Adipocyte (in vitro differentiated cells): ENCODE measurements around the gene OBSCN.

ENCODE experiments used
- DNase-seq: peaks from one replicate; pipeline ENCODE4 v3.0.0-alpha.2; 2015; ENCODE audit warnings: low read depth
- H3K27me3 ChIP-seq: replicated peaks from 2 replicates; pipeline ENCODE4 v1.7.0; 2013; ENCODE audit warnings: mild to moderate bottlenecking, low read length, moderate library complexity; ENCODE audit not compliant: control insufficient read depth, insufficient read depth
- H3K36me3 ChIP-seq: 2 replicates; pipeline ENCODE4 v1.7.0; 2013; ENCODE audit warnings: low read length, mild to moderate bottlenecking, moderate library complexity; ENCODE audit not compliant: control insufficient read depth, insufficient read depth, severe bottlenecking
- H3K4me1 ChIP-seq: 2 replicates; pipeline ENCODE4 v1.7.0; 2013; ENCODE audit warnings: mild to moderate bottlenecking, low read length, moderate library complexity; ENCODE audit not compliant: control insufficient read depth, insufficient read depth
- H3K4me3 ChIP-seq: 2 replicates; pipeline ENCODE4 v1.7.0; 2013; ENCODE audit warnings: mild to moderate bottlenecking, low read length, moderate library complexity
- H3K9ac ChIP-seq: 2 replicates; pipeline ENCODE4 v1.7.0; 2013; ENCODE audit warnings: mild to moderate bottlenecking, low read length, moderate library complexity
- H3K9me3 ChIP-seq: 2 replicates; pipeline ENCODE4 v1.7.0; 2013; ENCODE audit warnings: mild to moderate bottlenecking, low read length, moderate library complexity; ENCODE audit not compliant: control insufficient read depth

The OBSCN gene

DNA sequence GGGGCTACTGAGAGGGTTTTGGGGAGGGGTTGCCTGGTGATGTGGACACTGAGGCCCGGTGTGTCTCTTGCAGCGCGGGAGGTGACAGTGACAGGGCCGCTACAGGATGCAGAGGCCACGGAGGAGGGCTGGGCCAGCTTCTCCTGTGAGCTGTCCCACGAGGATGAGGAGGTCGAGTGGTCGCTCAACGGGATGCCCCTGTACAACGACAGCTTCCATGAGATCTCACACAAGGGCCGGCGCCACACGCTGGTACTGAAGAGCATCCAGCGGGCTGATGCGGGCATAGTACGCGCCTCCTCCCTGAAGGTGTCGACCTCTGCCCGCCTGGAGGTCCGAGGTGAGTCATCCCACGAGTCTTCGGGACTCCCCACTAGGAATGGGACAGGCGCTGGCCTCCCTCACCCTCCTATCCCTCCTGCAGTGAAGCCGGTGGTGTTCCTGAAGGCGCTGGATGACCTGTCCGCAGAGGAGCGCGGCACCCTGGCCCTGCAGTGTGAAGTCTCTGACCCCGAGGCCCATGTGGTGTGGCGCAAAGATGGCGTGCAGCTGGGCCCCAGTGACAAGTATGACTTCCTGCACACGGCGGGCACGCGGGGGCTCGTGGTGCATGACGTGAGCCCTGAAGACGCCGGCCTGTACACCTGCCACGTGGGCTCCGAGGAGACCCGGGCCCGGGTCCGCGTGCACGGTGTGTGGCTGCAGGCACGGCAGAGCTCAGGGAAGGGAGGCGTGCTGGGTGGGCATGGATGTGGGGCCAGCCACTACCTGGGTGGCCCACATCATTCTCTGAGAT lies 72.5 kb downstream of the OBSCN start:
- Histone ChIP-seq H3K4me1 (peaks cover 3% of the 10 kb centered on the region), H3K36me3 (no peaks in the 10 kb centered on the region), H3K27me3 (no peaks in the 10 kb centered on the region), H3K4me3 (no peak overlapping the region), H3K9ac (no peak overlapping the region), H3K9me3 (no peaks in the 10 kb centered on the region)
- no peak for DNase-seq

DNA sequence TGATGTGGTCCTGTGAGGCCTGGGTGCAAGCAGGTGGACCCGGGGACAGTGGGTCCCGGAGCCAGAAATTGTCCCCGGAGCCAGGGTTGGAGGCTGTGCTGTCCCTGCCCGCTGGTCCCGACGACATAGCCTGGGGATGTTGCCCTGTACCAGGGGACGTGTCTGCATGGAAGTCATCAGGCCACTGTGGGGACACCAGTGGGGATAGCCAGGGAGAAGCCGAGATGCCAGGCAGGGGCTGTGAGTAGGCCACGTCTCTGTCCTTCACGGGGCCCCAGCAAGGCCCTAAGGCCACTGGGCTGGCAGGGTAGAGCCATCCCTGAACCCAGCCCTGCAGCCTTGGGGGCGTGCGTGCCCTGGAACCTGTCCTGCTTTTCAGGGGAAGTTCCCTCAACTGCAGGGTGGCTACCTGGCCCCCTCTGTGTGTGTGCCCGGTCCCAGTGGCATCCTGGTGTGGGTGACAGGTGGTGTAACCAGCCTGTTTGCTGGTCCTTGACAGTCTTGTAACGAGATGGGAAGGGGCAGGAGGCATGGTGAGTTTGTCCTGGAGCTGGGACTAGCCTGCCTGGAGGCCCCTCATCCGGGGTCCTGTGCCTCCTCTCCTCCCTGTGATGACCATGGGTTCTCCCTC lies 73.2 kb downstream of the OBSCN start:
- H3K4me1 ChIP-seq, result peaks cover 3% of the 10 kb centered on the region
- no peak overlapping the region for H3K4me3 ChIP-seq
- H3K9me3 ChIP-seq, result no peaks in the 10 kb centered on the region
- DNase-seq, result no peak
- H3K9ac ChIP-seq, result no peak overlapping the region
- no peaks in the 10 kb centered on the region for H3K27me3 ChIP-seq
- no peaks in the 10 kb centered on the region for H3K36me3 ChIP-seq

DNA sequence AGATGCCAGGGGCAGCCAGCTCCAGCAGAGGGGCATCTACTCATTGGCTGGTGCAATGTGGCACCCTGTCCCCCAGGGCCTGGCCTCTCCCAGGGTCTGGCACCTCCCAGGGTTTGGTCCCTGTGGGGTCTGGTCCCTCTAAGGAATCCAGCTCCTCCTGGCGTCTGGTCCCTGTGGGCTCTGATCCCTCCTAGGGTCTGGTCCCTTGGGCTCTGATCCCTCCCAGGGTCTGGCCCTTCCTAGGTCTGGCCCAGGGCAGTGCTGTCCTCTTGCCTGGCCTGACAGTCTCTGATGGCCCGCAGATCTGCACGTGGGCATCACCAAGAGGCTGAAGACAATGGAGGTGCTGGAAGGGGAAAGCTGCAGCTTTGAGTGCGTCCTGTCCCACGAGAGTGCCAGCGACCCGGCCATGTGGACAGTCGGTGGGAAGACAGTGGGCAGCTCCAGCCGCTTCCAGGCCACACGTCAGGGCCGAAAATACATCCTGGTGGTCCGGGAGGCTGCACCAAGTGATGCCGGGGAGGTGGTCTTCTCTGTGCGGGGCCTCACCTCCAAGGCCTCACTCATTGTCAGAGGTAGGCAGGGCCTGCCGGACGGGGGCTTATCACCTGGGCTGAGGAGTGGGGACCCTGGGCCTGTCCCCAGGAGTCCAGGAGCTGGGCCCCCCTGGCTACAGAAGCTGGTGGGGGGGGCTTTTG lies 73.9 kb downstream of the OBSCN start:
- Histone ChIP-seq H3K4me1 (no peaks in the 10 kb centered on the region), H3K4me3 (no peak overlapping the region), H3K9ac (no peak overlapping the region), H3K36me3 (no peaks in the 10 kb centered on the region), H3K9me3 (no peaks in the 10 kb centered on the region), H3K27me3 (no peaks in the 10 kb centered on the region)
- DNase-seq, result no peak

DNA sequence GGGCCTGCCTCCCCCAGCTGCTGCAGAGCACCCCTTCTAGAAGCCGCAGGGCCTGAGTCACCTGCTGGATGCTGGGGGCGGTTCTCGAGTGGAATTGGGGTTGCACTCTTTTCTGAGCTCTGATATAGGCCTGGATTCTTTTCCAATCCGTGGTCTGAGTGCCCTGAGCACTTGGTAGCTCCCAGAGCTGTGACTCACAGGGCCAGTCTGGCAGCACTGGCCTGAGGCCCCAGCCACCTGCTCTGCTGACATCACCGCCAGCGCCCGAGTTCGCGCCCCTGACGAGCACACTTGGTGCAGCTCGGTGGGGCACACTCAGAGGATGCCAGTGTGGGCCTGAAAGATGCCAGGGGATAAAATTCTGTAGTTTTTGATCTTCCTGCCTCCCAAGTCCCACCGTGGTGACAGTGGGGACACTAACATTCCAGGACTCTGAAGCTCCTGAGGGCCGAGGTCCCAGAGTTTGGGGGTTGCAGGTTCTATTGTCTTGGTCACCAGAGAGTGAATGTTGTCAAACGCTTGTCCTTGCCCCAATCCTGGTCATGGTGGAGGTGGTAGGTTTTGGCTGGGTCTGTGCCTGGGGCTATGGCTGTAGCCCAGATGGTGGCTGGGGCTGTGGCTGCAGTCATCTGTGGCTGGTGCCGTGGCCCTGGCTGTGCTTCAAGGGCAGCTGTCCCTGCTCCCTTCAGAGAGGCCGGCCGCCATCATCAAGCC lies 74.6 kb downstream of the OBSCN start:
- Histone ChIP-seq H3K4me3 (no peak overlapping the region), H3K9ac (no peak overlapping the region), H3K9me3 (no peaks in the 10 kb centered on the region), H3K27me3 (no peaks in the 10 kb centered on the region), H3K36me3 (no peaks in the 10 kb centered on the region), H3K4me1 (no peaks in the 10 kb centered on the region)
- peak; percentile 6 for DNase-seq

DNA sequence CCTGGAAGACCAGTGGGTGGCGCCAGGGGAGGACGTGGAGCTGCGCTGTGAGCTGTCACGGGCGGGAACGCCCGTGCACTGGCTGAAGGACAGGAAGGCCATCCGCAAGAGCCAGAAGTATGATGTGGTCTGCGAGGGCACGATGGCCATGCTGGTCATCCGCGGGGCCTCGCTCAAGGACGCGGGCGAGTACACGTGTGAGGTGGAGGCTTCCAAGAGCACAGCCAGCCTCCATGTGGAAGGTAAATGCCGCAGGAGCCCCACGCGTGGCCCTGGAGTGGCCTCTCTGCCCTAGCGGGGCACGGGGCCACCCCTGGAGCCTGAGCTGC lies 75.2 kb downstream of the OBSCN start:
- Histone ChIP-seq H3K27me3 (no peaks in the 10 kb centered on the region), H3K36me3 (no peaks in the 10 kb centered on the region), H3K4me1 (no peaks in the 10 kb centered on the region), H3K4me3 (no peak overlapping the region), H3K9me3 (no peaks in the 10 kb centered on the region), H3K9ac (no peak overlapping the region)
- no peak for DNase-seq

DNA sequence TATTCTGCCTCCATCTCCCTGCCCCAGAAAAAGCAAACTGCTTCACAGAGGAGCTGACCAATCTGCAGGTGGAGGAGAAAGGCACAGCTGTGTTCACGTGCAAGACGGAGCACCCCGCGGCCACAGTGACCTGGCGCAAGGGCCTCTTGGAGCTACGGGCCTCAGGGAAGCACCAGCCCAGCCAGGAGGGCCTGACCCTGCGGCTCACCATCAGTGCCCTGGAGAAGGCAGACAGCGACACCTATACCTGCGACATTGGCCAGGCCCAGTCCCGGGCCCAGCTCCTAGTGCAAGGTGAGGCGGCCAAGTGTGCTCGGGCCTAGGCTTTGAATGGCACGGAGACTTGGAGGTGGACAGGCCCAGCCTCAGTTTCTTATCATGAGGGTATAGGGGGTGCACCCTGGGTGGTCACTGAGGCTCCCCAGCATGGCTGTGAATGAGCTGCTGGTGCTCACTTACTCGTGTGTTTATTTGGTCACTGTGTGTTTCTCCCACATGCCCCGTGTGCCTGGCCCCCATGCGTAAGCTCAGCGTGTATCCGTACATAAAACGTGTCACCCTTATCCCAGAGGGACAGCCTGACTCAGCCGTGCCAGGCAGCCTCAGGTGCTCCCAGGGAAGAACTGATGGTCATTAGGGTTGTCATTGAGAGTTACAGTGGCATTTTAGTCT lies 75.8 kb downstream of the OBSCN start:
- no peaks in the 10 kb centered on the region for H3K27me3 ChIP-seq
- no peaks in the 10 kb centered on the region for H3K36me3 ChIP-seq
- no peak overlapping the region for H3K9ac ChIP-seq
- H3K9me3 ChIP-seq, result no peaks in the 10 kb centered on the region
- no peak overlapping the region for H3K4me3 ChIP-seq
- H3K4me1 ChIP-seq, result no peaks in the 10 kb centered on the region
- no peak for DNase-seq

DNA sequence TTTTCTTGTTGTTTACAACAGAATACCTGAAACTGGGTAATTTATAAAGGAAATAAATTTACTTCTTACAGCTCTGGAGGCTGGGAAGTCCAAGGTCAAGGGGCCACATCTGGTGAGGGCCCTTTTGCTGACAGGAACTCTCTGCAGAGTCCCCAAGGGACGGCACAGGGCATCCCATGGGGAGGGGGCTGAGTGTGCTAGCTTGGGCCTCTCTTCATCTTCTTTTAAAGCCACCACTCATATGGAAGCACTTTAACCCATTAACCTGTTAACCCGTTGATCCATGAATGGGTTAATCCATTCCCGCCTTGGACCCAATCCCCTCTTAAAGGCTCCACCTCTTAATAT lies 76.3 kb downstream of the OBSCN start:
- no peaks in the 10 kb centered on the region for H3K36me3 ChIP-seq

DNA sequence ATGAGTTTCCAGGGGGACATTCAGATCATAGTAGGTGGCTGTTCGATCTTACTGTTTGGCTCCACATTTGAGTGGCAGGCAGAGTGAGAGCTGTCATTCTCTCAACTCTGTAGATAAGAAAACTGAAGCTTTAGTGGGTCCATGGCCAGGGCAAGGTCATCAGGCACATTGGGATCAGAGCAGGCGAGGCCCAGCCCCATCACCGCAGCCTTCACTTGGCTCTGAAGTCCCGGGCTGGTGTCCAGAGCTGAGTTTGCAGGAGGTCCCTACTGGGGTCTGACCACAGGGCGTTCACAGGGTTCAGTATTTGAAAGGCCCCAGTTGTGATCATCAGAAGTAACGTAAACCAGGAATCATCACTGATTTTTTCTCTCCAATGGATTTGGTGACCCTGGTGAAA lies 76.7 kb downstream of the OBSCN start:
- Histone ChIP-seq H3K27me3 (no peaks in the 10 kb centered on the region), H3K36me3 (no peaks in the 10 kb centered on the region), H3K9me3 (no peaks in the 10 kb centered on the region), H3K4me3 (no peak overlapping the region), H3K9ac (no peak overlapping the region), H3K4me1 (no peaks in the 10 kb centered on the region)
- no peak for DNase-seq

More for the DNA sequence above, 76.3 kb downstream of the OBSCN start:
- DNase-seq, result no peak
- no peak overlapping the region for H3K4me3 ChIP-seq
- no peaks in the 10 kb centered on the region for H3K4me1 ChIP-seq
- no peak overlapping the region for H3K9ac ChIP-seq
- H3K27me3 ChIP-seq, result no peaks in the 10 kb centered on the region
- H3K9me3 ChIP-seq, result no peaks in the 10 kb centered on the region

DNA sequence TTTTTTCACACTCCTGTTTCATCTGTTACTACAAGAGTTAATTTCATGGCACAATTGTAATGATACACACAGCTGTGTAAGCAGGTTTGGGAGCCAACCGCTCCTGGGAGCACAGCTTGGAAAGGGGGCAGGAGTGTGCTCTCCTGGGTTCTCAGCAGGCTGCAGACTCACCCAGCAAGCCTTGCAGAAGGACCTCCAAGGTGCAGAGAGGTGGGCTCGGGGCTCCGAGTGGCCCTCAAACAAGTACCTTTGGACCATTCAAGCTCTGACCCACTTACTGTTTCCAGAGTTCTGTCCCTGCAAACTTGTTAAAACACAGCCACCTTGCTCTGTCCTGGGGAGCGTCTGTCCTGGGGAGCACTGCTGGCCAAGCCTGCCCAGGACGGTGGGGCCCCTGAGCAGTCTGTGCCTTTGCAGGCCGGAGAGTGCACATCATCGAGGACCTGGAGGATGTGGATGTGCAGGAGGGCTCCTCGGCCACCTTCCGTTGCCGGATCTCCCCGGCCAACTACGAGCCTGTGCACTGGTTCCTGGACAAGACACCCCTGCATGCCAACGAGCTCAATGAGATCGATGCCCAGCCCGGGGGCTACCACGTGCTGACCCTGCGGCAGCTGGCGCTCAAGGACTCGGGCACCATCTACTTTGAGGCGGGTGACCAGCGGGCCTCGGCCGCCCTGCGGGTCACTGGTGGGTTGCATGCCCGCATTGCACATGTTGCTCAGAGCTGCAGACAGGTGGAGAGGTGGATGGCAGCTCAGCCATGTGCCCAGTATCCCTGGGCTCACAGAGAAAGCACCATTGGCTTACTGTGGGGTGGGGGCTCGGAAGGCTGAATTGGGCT lies 78.0 kb downstream of the OBSCN start:
- H3K27me3 ChIP-seq, result no peaks in the 10 kb centered on the region
- H3K36me3 ChIP-seq, result no peaks in the 10 kb centered on the region
- no peak for DNase-seq

DNA sequence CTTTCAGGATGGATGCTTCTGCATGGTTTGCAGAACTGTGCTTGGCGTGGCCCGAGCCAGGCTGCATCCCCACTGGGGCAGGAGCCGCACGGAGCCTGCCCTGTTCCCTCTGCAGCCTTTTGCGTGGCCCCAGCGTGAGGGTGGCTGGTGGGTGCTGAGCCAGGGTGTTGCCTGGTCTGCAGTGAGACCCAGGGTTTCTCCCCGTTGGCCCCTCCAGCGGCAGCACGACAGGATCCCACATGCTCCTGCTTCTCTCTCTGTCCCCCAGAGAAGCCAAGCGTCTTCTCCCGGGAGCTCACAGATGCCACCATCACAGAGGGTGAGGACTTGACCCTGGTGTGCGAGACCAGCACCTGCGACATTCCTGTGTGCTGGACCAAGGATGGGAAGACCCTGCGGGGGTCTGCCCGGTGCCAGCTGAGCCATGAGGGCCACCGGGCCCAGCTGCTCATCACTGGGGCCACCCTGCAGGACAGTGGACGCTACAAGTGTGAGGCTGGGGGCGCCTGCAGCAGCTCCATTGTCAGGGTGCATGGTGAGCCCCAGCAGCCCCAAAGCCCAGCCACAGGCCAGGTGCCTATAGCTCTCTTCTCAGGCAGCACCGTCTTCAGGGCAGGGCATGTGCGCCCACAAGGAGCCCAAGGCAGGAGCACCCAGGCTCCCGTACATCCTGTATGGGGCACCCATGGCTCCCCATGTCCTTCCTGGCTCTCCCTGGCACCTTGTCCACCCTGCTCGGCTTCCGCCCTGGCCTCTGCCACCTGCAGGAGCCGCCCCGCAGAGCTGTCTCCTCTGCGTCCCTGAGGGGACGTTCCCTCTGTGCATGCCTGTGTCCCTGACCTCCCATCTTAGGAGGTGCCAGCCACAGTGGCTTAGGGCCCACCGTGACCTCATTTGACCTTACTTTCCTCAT lies 78.9 kb downstream of the OBSCN start:
- H3K36me3 ChIP-seq, result no peaks in the 10 kb centered on the region
- no peaks in the 10 kb centered on the region for H3K9me3 ChIP-seq
- peaks cover under 1% of the 10 kb centered on the region for H3K27me3 ChIP-seq
- DNase-seq, result no peak
- no peaks in the 10 kb centered on the region for H3K4me1 ChIP-seq
- H3K9ac ChIP-seq, result no peak overlapping the region
- no peak overlapping the region for H3K4me3 ChIP-seq

More for the DNA sequence above, 78.0 kb downstream of the OBSCN start:
- H3K9ac ChIP-seq, result no peak overlapping the region
- H3K9me3 ChIP-seq, result no peaks in the 10 kb centered on the region
- H3K4me3 ChIP-seq, result no peak overlapping the region
- no peaks in the 10 kb centered on the region for H3K4me1 ChIP-seq
